H4 (cell line): Measurements from ENCODE around the gene SCGB1D1. TPM values are rescaled to one million over a fixed set of nuclear protein-coding genes. Genes with fewer than 3 reads are reported as not detected.
"Not testable (repeated sequence)": the region's sequence is repeated elsewhere in the genome, so short reads cannot be mapped to it uniquely, and the experiment has no call there.

Source experiments
- DNase-seq: peaks from one replicate; pipeline ENCODE4 v3.0.0-alpha.2; 2015; ENCODE audit warnings: low spot score
- total RNA-seq: library from RNA; depleted of rRNA; stranded (reverse); fragments of >200 nt; shearing (Covaris generic); gene quantifications from 2 replicates; pipeline ENCODE4 v1.2.3, GENCODE V29; 2014

SCGB1D1 gene
- total RNA-seq, 1 experiment from 2014 or later = not detected

DNA sequence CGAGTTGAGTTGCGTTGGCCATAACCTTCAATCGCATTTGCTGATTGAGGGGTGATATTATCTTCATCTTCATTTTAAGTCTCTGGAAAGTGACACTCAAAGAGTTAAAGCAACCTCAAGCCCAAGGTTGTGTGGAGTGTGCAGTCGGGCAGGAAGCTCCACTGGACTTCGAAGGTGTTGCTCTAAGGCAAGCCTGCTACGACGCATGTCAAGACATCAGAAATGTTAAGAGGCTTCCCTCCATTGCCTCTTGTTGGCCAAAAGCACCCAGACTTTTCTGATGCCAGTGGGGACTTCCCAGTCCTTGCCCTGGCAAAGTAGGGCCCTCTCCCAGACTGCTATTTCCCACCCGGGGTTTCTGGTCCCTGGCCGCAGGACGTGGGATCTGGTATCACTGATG is 23.6 kb upstream of the SCGB1D1 start:
- no peak for DNase-seq

DNA sequence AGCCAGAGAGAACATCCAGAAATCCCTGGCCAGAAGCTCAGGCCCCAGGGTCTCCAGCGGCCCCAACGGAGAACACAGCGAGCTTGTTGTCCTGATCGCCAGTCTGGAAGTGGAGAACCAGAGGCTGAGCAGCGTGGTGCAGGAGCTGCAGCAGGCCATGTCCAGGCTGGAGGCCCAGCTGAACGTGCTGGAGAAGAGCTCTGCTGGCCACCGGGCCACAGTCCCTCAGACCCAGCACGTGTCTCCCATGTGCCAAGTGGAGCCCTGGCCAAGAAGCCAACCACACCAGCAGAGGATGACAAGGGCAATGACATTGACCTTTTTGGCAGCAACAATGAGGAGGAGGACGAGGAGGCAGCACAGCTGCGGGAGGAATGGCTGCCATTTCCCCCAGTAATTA is 20.6 kb upstream of the SCGB1D1 start:
- no peak for DNase-seq

DNA sequence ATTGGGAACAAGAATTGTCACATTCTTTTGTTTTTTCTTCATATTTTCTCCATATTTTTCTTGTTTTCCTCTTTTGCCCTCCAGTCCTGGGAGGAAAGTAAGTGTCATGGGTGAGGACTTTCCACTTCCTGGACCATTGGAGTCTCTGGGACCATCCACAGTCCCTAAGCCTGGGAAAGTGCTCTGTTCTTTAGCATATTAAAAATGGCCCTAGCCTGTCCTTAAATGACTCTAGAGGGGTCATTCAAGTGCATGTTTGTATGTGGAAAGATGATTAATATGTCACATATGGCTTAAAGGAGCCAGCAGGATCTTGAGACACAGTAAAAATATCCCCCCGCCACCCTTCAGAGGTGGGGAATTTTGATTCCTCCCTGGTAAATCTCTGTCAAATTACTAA is 20.1 kb upstream of the SCGB1D1 start:
- no peak for DNase-seq

DNA sequence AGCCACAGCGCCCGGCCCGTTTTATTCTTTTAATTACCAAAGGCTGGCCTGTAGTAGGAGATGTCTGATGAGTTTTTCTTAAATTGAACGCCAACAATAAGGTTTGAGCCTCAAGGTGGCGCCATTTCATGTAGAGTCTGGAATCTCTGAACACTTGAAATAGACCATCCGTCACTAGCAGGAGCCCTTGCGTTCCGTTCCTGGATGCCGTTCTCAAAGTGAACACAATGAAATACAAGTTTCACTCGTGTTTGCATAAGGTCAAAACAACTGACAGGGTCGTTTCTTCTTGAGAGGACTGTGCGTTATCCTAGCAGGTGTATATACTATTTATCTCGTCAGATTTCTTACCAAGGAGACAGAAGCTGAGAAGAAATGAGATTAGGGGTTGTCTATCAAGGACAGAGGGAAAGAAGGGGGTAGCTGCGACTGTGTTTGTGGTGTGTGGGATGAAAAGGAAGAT is 18.7 kb upstream of the SCGB1D1 start:
- peak; percentile 79 for DNase-seq

DNA sequence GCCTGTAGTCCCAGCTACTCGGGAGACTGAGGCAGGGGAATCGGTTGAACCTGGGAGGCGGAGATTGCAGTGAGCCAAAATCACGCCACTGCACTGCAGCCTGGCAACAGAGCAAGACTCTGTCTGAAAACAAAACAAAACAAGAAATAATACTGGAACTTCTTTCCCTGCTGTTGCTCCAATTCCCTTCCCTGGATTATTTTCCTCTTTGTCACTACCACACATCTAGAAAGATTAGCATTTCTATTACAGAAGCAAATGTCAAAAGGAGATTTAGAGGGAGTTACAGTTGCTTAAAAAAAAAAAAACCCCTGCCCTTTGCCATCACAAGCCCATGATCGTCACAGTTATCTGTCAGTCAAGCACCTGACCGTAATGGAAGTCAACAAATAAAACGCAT is 17.7 kb upstream of the SCGB1D1 start:
- no peak for DNase-seq

DNA sequence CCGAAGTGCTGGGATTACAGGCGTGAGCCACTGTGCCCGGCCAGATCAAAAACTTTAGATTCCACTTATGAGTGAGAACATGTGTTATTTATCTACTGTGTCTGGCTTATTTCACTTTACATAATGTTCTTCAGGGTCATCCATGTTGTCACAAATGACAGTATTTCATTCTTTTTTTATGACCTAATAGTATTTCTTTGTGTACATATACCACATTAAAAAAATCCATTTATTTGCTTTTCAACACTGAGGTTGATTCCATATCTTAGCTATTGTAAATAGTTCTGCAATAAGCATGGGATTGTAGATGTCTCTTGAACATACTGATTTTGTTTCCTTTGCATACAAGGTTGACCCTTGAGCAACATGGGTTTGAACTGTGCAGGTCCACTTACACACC is 13.2 kb upstream of the SCGB1D1 start:
- no peak for DNase-seq

DNA sequence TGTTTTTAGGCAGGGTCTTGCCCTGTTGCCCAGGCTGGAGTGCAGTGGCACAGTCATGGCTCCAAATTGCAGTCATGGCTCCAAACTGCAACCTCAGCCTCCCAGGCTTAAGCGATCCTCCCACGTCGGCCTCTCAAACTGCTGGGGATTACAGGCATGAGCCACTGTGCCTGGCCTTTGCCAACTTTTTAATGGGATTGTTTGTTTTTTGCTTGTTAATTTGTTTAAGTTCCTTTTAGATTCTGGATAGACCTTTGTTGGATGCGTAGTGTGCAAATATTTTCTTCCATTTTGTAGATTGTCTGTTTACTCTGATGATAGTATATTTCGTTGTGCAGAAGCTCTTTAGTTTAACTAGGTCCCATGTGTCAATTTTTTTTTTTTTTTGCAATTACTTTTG is 10.0 kb upstream of the SCGB1D1 start:
- no peak for DNase-seq

DNA sequence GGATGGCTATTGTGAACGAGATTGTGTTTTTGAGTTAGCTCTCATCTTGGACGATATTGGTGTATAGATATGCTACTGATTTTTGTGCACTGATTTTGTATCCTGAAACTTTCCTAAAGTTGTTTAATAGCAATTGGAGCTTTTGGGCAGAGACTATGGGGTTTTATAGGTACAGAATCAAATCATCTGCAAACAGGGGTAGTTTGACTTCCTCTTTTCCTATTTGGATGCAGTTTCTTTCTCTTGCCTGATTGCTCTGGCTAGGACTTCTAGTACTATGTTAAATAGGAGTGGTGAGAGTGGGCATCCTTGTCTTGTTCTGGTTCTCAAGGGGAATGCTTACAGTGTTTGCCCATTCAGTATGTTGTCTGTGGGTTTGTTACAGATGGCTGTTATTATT is 8.9 kb upstream of the SCGB1D1 start:
- no peak for DNase-seq

DNA sequence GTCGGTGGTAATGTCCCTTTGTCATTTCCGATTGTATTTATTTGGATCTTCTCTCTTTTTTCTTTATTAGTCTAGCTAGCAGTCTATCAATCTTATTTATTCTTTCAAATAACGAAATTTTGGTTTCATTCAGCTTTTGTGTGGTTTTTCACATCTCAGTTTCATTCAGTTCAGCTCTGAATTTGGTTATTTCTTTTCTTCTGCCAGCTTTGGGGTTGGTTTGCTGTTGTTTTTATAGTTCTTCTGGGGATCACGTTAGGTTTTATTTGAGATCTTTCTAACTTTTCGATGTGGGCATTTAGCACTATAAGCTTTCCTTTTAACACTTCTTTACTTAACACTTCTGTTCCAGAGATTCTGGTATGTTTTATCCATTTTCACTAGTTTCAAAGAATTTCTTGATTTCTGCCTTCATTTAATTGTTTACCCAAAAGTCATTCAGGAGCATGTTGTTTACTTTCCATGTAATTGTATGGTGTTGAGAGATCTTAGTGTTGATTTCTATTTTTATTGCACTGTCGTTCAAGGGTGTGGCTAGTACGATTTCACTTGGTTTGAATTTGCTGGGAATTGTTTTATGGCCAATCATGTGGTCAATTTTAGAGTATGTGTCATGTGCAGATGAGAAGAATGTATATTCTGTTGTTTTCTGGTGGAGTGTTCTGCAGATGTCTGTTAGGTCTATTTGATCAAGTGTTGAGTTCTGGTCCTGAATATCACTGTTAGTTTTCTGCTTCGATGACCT is 7.7 kb upstream of the SCGB1D1 start:
- DNase-seq = no peak

DNA sequence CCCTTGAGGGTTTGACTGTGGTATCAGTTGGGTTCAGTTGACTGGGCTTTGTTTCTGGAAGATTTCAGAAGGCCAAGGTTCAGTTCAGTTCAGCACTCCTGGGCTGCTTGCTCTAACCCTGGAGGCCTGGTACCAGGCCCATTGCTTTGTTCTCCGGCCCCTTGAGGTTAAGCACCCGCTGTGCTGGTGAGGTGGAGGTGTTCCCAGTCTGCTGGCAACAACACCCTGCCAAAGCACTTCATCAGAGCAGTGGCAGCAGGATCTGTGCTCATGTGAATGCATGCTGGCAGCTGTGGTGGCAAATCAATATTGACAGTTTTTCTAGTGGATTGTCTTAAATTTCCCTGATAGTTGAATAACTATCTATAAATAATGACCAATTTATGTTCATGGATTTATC is 3.8 kb upstream of the SCGB1D1 start:
- DNase-seq = no peak

DNA sequence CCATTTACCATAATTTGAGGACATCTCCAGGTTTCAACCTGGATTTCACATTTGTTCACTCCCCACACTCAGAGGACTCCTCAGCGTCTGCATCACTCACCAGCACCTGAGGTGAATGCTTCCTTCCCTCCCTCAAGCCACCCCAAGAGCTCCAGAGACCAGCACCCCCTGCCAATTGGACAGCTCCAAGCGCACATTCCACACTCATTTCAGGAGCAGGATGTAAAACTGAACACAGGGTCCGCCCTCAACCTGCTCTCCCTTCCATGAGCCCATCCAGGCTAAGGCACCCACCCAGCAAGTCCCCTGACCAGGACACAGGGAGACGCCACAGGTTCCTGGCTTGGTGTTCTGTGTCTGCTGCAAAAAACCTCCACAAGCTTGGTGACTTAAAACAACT is 3.9 kb downstream of the SCGB1D1 start:
- DNase-seq = no peak

DNA sequence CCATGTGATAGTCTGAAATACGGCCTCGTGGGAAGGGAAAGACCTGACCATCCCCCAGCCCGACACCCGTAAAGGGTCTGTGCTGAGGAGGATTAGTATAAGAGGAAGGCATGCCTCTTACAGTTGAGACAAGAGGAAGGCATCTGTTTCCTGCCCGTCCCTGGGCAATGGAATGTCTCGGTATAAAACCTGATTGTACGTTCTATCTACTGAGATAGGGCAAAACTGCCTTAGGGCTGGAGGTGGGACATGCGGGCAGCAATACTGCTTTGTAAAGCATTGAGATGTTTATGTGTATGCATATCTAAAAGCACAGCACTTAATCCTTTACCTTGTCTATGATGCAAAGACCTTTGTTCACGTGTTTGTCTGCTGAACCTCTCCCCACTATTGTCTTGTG is 5.0 kb downstream of the SCGB1D1 start:
- not testable (repeated sequence) for DNase-seq

DNA sequence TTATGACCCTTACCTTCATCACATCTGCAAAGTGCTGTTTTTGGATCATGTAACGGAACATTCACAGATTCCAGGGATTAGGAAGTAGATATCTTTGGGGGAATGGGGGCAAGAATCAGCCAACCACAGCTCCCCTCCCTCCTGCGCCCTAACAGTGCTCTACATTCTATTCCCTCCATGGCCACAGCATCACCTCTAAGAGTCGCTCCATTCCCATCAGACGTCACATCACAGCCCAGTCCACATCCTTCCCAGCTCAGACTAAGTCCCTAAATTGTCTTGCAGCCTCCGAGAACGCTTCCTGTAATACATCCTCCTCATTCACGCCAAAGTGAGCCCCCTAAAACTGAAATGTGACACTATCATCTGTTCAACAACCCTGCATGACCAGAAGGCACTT is 5.9 kb downstream of the SCGB1D1 start:
- no peak for DNase-seq

DNA sequence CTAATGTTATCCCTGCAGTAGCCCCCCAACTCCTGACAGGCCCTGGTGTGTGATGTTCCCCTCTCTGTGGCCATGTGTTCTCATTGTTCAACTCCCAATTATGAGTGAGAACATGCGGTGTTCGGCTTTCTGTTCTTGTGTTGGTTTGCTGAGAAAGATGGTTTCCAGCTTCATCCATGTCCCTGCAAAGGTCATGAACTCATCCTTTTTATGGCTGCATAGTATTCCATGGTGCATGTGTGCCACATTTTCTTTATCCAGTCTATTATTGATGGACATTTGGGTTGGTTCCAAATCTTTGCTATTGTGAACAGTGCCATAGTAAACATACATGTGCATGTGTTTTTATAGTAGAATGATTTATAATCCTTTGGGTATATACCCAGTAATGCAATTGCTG is 7.4 kb downstream of the SCGB1D1 start:
- not testable (repeated sequence) for DNase-seq

DNA sequence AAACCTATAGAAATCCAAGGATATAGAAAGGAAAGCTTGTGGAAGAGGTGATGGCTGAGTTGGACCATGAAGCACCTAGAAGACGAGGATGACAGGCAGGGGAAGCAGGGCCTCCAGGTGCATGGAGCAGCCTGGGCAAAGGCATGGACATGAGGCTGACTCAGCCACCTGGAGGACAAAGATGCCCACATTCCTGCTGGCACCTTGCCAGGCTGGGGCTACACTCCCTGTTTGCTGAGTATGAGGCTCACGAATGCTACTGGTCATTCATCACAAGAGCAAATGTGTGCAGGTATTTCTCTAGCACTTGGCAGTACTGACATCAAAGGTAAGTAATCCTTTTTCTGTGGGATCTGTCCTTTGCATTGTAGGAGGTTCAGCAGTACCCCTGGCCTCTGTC is 11.4 kb downstream of the SCGB1D1 start:
- no peak for DNase-seq

DNA sequence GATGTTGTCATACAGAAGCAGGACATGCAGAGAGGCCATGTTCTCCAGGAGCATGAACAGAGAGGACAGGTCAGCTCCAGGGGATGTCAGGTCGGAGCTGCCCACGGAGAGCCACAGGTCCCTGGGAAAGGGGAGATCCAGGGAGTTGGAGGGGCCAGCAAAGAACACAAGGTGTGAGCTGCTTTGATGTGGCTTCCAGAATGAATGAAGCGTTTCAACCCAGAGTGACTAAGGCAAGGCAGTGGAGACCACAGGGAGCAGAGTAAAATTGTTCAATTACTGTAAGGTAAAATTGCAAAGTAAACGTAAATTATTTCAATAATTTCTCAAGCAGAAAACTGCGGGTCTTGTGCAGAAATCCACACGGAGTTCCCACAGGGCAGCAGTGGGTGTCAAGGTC is 12.9 kb downstream of the SCGB1D1 start:
- DNase-seq = no peak

DNA sequence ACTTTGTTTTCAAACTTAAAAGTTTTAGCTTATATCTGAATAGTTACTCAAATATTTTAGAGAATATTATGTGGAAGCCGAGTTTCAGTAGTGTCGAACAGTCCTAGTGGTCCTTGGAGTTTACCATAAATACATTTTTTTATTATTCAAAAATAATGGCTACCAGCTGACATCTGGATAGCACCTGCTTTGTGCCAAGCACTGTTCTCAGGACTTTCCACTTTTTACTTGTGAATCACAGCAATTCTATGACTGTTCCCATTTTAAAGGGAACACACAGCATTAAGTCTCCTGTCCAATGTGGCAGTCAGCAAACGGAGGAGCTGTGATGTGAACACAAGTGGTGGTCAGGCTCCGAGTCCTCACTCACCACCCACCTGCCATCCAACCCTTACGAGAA is 14.4 kb downstream of the SCGB1D1 start:
- no peak for DNase-seq

DNA sequence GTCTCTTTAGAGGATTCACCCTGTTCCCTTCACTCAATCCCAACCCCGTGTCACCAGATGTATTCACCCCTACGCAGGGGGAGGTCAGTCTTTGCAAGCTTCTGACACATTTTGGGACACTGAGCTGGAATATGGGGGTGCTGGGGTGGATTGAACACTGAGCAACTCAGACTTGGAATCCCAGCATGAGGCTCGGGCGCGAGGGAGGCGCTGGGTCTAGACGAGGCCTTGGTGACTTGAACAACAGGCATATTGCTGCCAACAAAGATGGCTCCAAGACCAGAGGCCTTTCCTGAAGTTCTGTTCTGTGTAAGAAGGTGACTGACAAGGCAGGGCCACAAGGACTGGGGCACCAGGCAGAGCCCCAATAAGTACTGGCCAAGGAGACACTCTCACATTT is 15.4 kb downstream of the SCGB1D1 start:
- DNase-seq = no peak

DNA sequence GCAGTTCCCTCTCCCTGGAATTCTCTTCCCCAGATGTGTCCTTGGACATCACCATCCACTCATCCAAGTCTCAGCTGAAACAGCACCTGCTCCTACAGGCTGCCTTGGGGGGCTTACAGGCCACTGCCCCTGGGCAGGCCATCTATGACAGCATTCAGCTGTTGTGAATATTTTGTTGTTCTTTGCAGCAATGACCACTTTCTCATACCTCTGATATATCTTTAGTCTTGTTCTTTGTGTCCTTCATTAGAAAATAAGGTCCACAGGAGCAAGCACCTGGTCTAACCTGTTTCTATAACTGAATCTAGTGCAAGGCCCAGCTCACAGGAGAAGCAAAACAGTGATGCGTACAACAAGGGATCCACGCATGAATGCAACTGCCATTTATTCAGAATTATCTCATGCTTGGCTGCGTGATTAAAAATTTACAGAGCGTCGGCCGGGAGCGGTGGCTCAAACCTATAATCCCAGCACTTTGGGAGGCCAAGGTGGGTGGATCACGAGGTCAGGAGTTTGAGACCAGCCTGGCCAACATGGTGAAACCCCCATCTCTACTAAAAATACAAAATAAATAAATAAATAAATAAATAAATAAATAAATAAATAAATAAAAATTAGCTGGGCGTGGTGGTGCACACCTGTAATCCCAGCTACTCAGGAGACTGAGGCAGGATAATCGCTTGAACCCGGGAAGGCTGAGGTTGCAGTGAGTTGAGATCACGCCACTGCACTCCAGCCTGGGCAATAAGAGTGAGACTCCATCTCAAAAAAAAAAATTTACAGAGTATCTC is 16.5 kb downstream of the SCGB1D1 start:
- DNase-seq = not testable (repeated sequence)

DNA sequence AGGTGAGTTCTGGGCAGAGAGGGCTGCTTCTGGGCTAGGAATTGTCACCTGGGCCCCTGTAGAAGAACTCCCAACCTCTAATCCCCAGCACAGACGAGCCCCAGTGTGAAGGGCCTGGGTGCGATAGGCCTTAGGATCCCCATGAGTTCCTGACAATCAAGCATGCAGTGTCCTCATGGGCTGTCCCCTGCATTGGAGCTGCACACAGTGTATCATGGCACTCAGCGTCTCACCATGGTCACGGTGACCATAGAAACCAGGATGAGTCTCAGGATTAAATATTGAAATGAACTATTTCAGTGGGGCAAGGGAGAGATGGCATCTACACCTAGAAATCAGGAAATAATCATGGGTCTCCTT is 18.7 kb downstream of the SCGB1D1 start:
- DNase-seq = no peak

DNA sequence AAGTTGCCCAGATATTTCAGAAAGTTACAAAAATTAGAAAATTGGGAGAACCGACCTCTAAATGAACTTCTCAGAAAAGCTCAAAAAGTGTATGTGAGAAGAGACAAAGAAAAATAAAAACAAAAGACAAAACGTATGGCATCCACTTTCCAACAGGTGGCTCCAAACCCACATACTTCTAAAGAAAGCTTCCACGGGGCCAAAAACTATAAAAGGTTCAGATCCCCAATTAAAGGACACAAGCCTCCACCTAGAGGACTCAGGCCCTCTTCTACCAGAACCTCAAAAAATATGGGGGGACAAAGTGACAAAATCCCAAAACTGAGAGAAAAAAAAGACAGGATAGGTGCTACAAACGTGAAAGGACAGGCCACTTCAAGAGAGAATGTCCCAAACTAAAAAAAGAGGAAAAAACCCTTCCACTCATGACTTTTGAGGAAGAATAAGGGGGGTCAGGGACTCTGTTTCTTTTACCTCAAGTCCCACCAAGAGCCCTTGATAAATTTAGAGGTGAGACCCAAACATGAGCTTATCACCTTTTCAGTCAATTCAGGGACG is 27.3 kb downstream of the SCGB1D1 start:
- DNase-seq = no peak

DNA sequence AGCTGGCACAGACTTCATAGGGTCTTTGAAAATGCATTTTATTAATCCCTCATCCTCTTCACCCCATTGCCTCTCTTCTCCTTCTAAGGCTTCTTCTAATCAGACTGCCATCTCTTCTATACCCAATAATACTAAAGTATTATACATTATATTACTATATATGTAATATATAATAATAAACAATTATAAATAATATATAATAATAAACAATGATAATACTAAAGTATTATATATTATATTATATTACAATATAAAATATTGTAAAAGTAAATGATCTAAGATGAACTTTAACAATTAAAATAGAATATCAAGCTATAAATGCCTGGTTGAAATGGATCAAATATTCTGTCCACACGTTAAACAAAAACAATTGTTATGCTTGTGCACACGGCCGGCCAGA is 31.5 kb downstream of the SCGB1D1 start:
- DNase-seq = no peak

DNA sequence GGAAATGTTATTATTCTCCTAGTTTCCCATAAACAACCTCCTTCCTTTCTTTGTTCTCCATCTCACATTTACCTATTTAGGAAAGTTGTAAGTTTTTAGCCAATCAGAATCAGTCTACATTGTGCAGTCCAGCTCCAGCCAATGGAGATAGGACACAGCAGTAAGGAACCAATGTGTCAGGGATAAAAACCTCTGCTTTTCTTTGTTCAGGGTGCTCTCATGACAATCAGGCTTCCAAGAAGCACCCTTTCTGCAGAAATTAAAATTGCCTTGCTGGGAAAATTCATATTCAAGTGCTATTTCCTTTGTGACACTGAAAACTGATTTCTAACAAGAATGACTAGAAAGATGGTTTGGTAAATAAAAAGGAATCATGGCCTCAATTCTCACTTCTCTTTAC is 33.1 kb downstream of the SCGB1D1 start:
- no peak for DNase-seq
